Neuronal stem cell (in vitro differentiated cells): ENCODE measurements around the gene FHDC1.

Experiments
- DNase-seq: peaks from one replicate; pipeline ENCODE4 v3.0.0-alpha.2; 2013; ENCODE audit warnings: low spot score
- H2AFZ ChIP-seq: one replicate; pipeline ENCODE4 v1.6.1; 2013; ENCODE audit warnings: mild to moderate bottlenecking, low read length, inconsistent platforms
- H2AK5ac ChIP-seq: 2 replicates; pipeline ENCODE4 v1.6.1; 2013; ENCODE audit warnings: low read depth, mild to moderate bottlenecking, inconsistent platforms, low read length, moderate library complexity, mixed read lengths
- H2BK120ac ChIP-seq: 2 replicates; pipeline ENCODE4 v1.6.1; 2013; ENCODE audit warnings: low read depth, mild to moderate bottlenecking, inconsistent platforms, low read length, moderate library complexity, mixed read lengths
- H2BK12ac ChIP-seq: one replicate; pipeline ENCODE4 v1.6.1; 2013; ENCODE audit warnings: low read length, inconsistent platforms
- H2BK15ac ChIP-seq: 2 replicates; pipeline ENCODE4 v1.6.1; 2013; ENCODE audit warnings: mild to moderate bottlenecking, low read length, inconsistent platforms, mixed read lengths
- H2BK5ac ChIP-seq: one replicate; pipeline ENCODE4 v1.6.1; 2013; ENCODE audit warnings: inconsistent platforms, mild to moderate bottlenecking, low read length, moderate library complexity
- H3K14ac ChIP-seq: one replicate; pipeline ENCODE4 v1.6.1; 2013; ENCODE audit warnings: low read length, inconsistent platforms
- H3K18ac ChIP-seq: 2 replicates; pipeline ENCODE4 v1.6.1; 2013; ENCODE audit warnings: low read length, inconsistent platforms
- H3K23ac ChIP-seq: 2 replicates; pipeline ENCODE4 v1.6.1; 2013; ENCODE audit warnings: low read depth, mild to moderate bottlenecking, mixed read lengths, low read length, inconsistent platforms; ENCODE audit not compliant: poor library complexity
- H3K27ac ChIP-seq: replicated peaks from 3 replicates; pipeline ENCODE4 v1.5.1; 2013; ENCODE audit warnings: low read length, inconsistent platforms
- H3K27me3 ChIP-seq, 3 experiments: 2 replicates each; pipeline ENCODE4 v1.6.1; 2013; ENCODE audit warnings: low read length in 3 of 3, mild to moderate bottlenecking in 2 of 3, inconsistent platforms in 1 of 3, low read depth in 1 of 3, mixed read lengths in 1 of 3, moderate library complexity in 1 of 3; ENCODE audit not compliant: control insufficient read depth in 3 of 3, insufficient read depth in 3 of 3
- H3K36me3 ChIP-seq, 2 donors: replicated peaks in 1 of 2; 2 replicates each; pipeline ENCODE4 v1.6.1; 2013; ENCODE audit warnings: low read length in 2 of 2; ENCODE audit not compliant: control insufficient read depth in 2 of 2, insufficient read depth in 2 of 2
- H3K4ac ChIP-seq: 2 replicates; pipeline ENCODE4 v1.6.1; 2013; ENCODE audit warnings: inconsistent platforms, mild to moderate bottlenecking, low read length, moderate library complexity
- H3K4me1 ChIP-seq, 2 donors: 1 replicate in 1 of 2; 2 replicates in 1 of 2; pipeline ENCODE4 v1.6.1; 2013; ENCODE audit warnings: low read length in 2 of 2, low read depth in 1 of 2; ENCODE audit not compliant: control insufficient read depth in 2 of 2, insufficient read depth in 1 of 2
- H3K4me2 ChIP-seq: one replicate; pipeline ENCODE4 v1.6.1; 2013; ENCODE audit warnings: mild to moderate bottlenecking, low read length, inconsistent platforms; ENCODE audit not compliant: insufficient read depth, poor library complexity, severe bottlenecking
- H3K4me3 ChIP-seq, 2 donors: 2 replicates each; pipeline ENCODE4 v1.5.1; 2013; ENCODE audit warnings: low read length in 2 of 2, mild to moderate bottlenecking in 2 of 2, inconsistent platforms in 1 of 2, moderate library complexity in 1 of 2
- H3K79me1 ChIP-seq: one replicate; pipeline ENCODE4 v1.6.1; 2013; ENCODE audit warnings: low read depth, mild to moderate bottlenecking, inconsistent platforms, low read length, moderate library complexity
- H3K9ac ChIP-seq: one replicate; pipeline ENCODE4 v1.6.1; 2013; ENCODE audit warnings: mild to moderate bottlenecking, low read depth, low read length, inconsistent platforms; ENCODE audit not compliant: poor library complexity
- H3K9me3 ChIP-seq, 2 donors: replicated peaks in 1 of 2; 2 replicates each; pipeline versions ENCODE3 to v1.6.1; 2013; ENCODE audit warnings: low read length in 2 of 2, mild to moderate bottlenecking in 2 of 2, inconsistent platforms in 1 of 2, low read depth in 1 of 2, mixed read lengths in 1 of 2, moderate library complexity in 1 of 2; ENCODE audit not compliant: control insufficient read depth in 2 of 2, insufficient read depth in 1 of 2
- H4K8ac ChIP-seq: one replicate; pipeline ENCODE4 v1.6.1; 2013; ENCODE audit warnings: low read depth, mild to moderate bottlenecking, inconsistent platforms, low read length, moderate library complexity
- H4K91ac ChIP-seq: one replicate; pipeline ENCODE4 v1.6.1; 2013; ENCODE audit warnings: low read length, low read depth, mild to moderate bottlenecking, inconsistent platforms; ENCODE audit not compliant: poor library complexity
- WGBS, 2 donors: extraction: QIAGEN DNeasy Blood & Tissue Kit; methylation state at CpG; one replicate each; pipeline ENCODE4 v1.1.7; 2013; ENCODE audit warnings: missing lambda C conversion rate in 2 of 2, mixed read lengths in 1 of 2; ENCODE audit not compliant: insufficient read length in 2 of 2, insufficient replicate concordance in 1 of 2; ENCODE audit errors: extremely low coverage in 2 of 2; 5-methylcytosine and 5-hydroxymethylcytosine counted together

The FHDC1 gene

GRCh38 chr4:152937336-152938236 is 1.5 kb downstream of the FHDC1 start:
- no peaks in the 10 kb centered on the region for H3K36me3 ChIP-seq
- no peak overlapping the region for H4K8ac ChIP-seq
- peak overlapping the region; percentile 90 for H3K9ac ChIP-seq
- DNase-seq = peak; percentile 31
- peaks cover 0 to 13% of the 10 kb centered on the region in 2 donors for H3K9me3 ChIP-seq
- no peak overlapping the region for H3K27ac ChIP-seq
- no CpG with 5 or more reads among the region's 91 CpGs for WGBS, 2 donors
- H2BK120ac ChIP-seq = no peak overlapping the region
- no peak overlapping the region for H2BK5ac ChIP-seq
- peak overlapping the region; percentile 56 to 86 for H3K4me3 ChIP-seq
- H2BK15ac ChIP-seq = peak overlapping the region; percentile 27
- H3K27me3 ChIP-seq = peaks cover 0 to 74% (median 27%) of the 10 kb centered on the region in 3 experiments
- H2AFZ ChIP-seq = peak overlapping the region; percentile 97
- no peak overlapping the region for H3K14ac ChIP-seq
- H3K23ac ChIP-seq = peak overlapping the region; percentile 53
- H3K4ac ChIP-seq = no peak overlapping the region
- no peak overlapping the region for H2BK12ac ChIP-seq
- H3K4me2 ChIP-seq = peak overlapping the region; percentile 99
- H3K4me1 ChIP-seq = peaks cover 2 to 10% of the 10 kb centered on the region in 2 donors
- H4K91ac ChIP-seq = no peak overlapping the region
- H3K18ac ChIP-seq = peak overlapping the region; percentile 98
- H3K79me1 ChIP-seq = peaks cover 2% of the 10 kb centered on the region
- H2AK5ac ChIP-seq = no peak overlapping the region

- no peak overlapping the region for H4K91ac ChIP-seq
- H2BK5ac ChIP-seq = no peak overlapping the region
- no peak overlapping the region for H3K18ac ChIP-seq
- H2BK12ac ChIP-seq = no peak overlapping the region
- no peak overlapping the region for H3K4me2 ChIP-seq
- no peak overlapping the region for H2BK120ac ChIP-seq
- H3K79me1 ChIP-seq = peaks cover 2% of the 10 kb centered on the region
- H3K23ac ChIP-seq = no peak overlapping the region
- H2AFZ ChIP-seq = peak overlapping the region; percentile 97
- no peak overlapping the region for H3K27ac ChIP-seq
- H3K14ac ChIP-seq = no peak overlapping the region
- H4K8ac ChIP-seq = no peak overlapping the region
- peaks cover 2 to 10% of the 10 kb centered on the region in 2 donors for H3K4me1 ChIP-seq
- no peak overlapping the region for H2AK5ac ChIP-seq
- no peak overlapping the region for H2BK15ac ChIP-seq
- no peak for DNase-seq
- H3K4ac ChIP-seq = no peak overlapping the region
- no peaks in the 10 kb centered on the region for H3K36me3 ChIP-seq
- peak overlapping the region; percentile 50 to 56 for H3K4me3 ChIP-seq
- no peak overlapping the region for H3K9ac ChIP-seq
- H3K9me3 ChIP-seq = peaks cover 0 to 13% of the 10 kb centered on the region in 2 donors
- peaks cover 0 to 68% (median 27%) of the 10 kb centered on the region in 3 experiments for H3K27me3 ChIP-seq
- WGBS, 2 donors = no CpG with 5 or more reads among the region's 17 CpGs
These were observed 2.3 kb downstream of the FHDC1 start for GRCh38 chr4:152938237-152938947.

GRCh38 chr4:152939621-152940020 is 3.5 kb downstream of the FHDC1 start:
- DNase-seq = no peak
- Histone ChIP-seq H3K4ac (no peak overlapping the region), H3K14ac (no peak overlapping the region), H3K9me3 (peaks cover 0 to 13% of the 10 kb centered on the region in 2 donors), H3K18ac (no peak overlapping the region), H2BK15ac (no peak overlapping the region), H3K9ac (peak overlapping the region; percentile 15), H3K4me2 (no peak overlapping the region), H3K4me3 (no peak overlapping the region), H3K27ac (no peak overlapping the region), H2AK5ac (no peak overlapping the region), H3K27me3 (peaks cover 0 to 57% (median 25%) of the 10 kb centered on the region in 3 experiments), H4K8ac (no peak overlapping the region), H3K4me1 (peaks cover 2 to 10% of the 10 kb centered on the region in 2 donors), H2AFZ (no peak overlapping the region), H2BK120ac (no peak overlapping the region), H2BK5ac (no peak overlapping the region), H4K91ac (no peak overlapping the region), H2BK12ac (no peak overlapping the region), H3K36me3 (no peaks in the 10 kb centered on the region), H3K23ac (no peak overlapping the region), H3K79me1 (peaks cover 2% of the 10 kb centered on the region)
- no CpG with 5 or more reads among the region's 2 CpGs for WGBS, 2 donors

- H2BK120ac ChIP-seq = no peak overlapping the region
- no peak for DNase-seq
- no peak overlapping the region for H3K14ac ChIP-seq
- no peak overlapping the region for H3K4me2 ChIP-seq
- H3K79me1 ChIP-seq = peaks cover 2% of the 10 kb centered on the region
- H3K36me3 ChIP-seq = no peaks in the 10 kb centered on the region
- no peak overlapping the region for H2BK5ac ChIP-seq
- no peak overlapping the region for H3K9ac ChIP-seq
- WGBS, 2 donors = no CpG with 5 or more reads among the region's 2 CpGs
- H4K8ac ChIP-seq = no peak overlapping the region
- no peak overlapping the region for H3K4me3 ChIP-seq
- H3K27me3 ChIP-seq = peaks cover 0 to 49% (median 23%) of the 10 kb centered on the region in 3 experiments
- no peak overlapping the region for H3K4ac ChIP-seq
- no peak overlapping the region for H2BK12ac ChIP-seq
- no peak overlapping the region for H2AFZ ChIP-seq
- H4K91ac ChIP-seq = no peak overlapping the region
- no peak overlapping the region for H3K27ac ChIP-seq
- peaks cover 0 to 13% of the 10 kb centered on the region in 2 donors for H3K9me3 ChIP-seq
- H2BK15ac ChIP-seq = no peak overlapping the region
- H3K23ac ChIP-seq = no peak overlapping the region
- no peak overlapping the region for H2AK5ac ChIP-seq
- peaks cover 2 to 10% of the 10 kb centered on the region in 2 donors for H3K4me1 ChIP-seq
- H3K18ac ChIP-seq = no peak overlapping the region
These were observed 4.3 kb downstream of the FHDC1 start for GRCh38 chr4:152940461-152940860.
